ENCODE data around the gene LRRC27. TPM values are rescaled to one million over a fixed set of nuclear protein-coding genes. Genes with fewer than 3 reads are reported as not detected.

The LRRC27 gene
- total RNA-seq, 2 experiments from 2014 or later, result 3.5 to 3.8 TPM

DNA sequence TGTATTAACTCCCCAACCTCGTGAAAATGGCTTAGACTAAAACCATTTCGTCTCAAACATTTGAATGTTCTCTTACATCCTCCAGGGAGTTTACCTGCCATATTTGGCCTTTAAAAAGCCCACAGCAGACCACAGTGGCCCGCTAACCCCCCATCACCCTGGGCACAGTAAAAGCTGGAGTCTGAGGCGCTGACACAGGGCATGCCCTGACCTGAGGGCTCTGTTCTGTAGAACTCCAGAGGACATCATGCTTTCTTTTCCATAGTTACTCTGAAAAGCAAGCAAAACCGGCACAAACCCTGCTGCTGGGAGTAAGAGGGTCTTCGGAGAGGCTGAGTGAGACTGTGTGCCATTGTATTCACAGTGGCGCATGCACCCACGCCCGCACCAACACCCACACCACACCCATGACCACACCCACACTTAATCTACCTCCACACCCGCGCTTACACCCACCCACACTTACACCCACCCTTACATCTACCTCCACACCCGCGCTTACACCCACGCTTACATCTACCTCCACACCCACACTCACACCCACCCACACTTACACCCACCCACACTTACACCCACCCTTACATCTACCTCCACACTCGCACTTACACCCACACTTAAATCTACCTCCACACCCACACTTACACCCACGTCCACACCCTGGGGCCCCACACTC is 32.1 kb downstream of the LRRC27 start:
- DNase-seq, result no peak
- Mint-ChIP-seq H3K4me1 (no peaks in the 10 kb centered on the region), H3K36me3 (peaks cover 7% of the 10 kb centered on the region), H3K9me3 (peaks cover 7% of the 10 kb centered on the region), H3K4me3 (no peak overlapping the region), H3K27me3 (no peaks in the 10 kb centered on the region), H3K27ac (no peak overlapping the region)

DNA sequence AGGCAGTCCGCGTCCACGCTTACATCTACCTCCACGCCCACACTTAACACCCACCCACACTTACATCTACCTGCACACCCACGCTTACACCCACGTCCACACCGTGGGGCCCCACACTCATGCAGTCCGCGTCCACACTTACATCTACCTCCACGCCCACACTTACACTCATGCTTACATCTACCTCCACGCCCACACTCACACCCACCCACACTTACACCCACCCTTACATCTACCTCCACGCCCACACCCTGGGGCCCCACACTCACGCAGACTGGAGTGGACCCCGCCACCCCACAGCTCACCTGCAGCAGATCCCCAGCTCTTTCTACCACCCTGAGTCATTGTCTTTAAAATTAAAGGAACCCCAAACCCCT is 32.6 kb downstream of the LRRC27 start:
- Mint-ChIP-seq H3K4me1 (no peaks in the 10 kb centered on the region), H3K4me3 (no peak overlapping the region)

DNA sequence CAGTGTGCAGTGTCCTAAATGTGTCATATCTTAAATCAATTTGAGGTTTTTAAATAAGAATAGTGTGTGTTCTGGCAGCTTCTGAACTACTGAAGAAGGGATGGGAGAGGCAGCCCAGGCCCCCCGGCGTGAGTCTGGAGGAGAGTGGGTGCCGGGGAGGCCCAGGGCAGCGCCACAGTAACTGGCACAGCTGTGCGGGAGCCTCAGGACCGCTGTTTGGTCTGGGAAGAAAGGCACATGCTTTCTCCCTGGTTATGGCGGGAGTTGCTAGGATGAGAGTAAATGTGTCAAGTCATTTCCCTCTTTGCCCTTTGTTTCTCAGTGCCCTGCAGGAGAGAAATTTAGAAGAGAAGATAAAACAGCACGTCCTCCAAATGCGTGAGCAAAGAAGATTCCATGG is 33.1 kb downstream of the LRRC27 start:
- peak overlapping the region; percentile 43 for H3K27ac Mint-ChIP-seq
- no peaks in the 10 kb centered on the region for H3K4me1 Mint-ChIP-seq
- H3K4me3 Mint-ChIP-seq, result no peak overlapping the region
- H3K36me3 Mint-ChIP-seq, result peaks cover 7% of the 10 kb centered on the region
- peaks cover 7% of the 10 kb centered on the region for H3K9me3 Mint-ChIP-seq
- no peak for DNase-seq
- no peaks in the 10 kb centered on the region for H3K27me3 Mint-ChIP-seq

More for the DNA sequence above, 32.6 kb downstream of the LRRC27 start:
- peak overlapping the region; percentile 43 for H3K27ac Mint-ChIP-seq
- H3K9me3 Mint-ChIP-seq, result peaks cover 7% of the 10 kb centered on the region
- H3K36me3 Mint-ChIP-seq, result peaks cover 7% of the 10 kb centered on the region
- DNase-seq, result peak; percentile 41
- H3K27me3 Mint-ChIP-seq, result no peaks in the 10 kb centered on the region

DNA sequence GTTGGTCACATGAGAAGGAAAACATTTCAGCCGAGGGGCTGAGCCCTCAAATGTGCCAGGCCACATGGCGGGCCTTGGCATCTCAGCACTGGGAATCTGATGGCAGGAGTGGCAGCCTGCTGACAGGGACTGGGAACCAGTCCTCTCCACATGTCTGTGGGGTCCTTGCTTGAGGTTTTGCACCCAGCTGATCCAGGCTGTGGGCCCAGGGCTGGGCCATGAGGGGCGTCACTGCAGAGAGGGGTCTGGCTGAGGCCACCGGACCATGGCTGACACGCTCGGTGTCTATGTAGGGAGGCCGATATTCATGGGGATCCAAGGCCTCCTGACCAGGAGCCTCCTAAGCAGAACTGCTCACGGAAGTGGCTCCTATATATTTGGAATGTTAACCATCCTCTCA is 34.0 kb downstream of the LRRC27 start:
- no peak overlapping the region for H3K4me3 Mint-ChIP-seq
- DNase-seq, result no peak
- H3K27ac Mint-ChIP-seq, result no peak overlapping the region
- peaks cover 7% of the 10 kb centered on the region for H3K9me3 Mint-ChIP-seq
- H3K4me1 Mint-ChIP-seq, result no peaks in the 10 kb centered on the region
- no peaks in the 10 kb centered on the region for H3K27me3 Mint-ChIP-seq
- peaks cover 7% of the 10 kb centered on the region for H3K36me3 Mint-ChIP-seq

DNA sequence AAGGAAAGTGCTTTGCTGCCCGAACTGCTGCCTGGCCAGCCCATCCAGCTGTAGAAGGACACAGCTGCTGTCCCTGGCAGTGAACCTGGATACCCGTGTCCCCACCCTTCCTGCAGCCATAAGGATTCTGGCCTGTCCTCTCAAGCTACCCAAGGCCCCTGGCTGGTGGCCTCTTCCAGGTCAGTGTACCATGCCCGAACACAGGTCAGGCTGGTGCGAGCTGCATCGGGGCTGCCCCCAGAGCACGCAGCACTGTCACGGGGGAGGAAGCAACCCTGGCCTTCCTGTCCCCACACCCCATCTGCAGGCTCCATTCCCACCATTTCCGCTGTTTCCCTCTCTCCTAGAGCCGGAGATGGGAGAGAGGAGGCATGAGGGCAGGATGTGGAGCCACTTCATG is 34.5 kb downstream of the LRRC27 start:
- Mint-ChIP-seq H3K4me3 (no peak overlapping the region), H3K4me1 (no peaks in the 10 kb centered on the region), H3K9me3 (peaks cover 7% of the 10 kb centered on the region), H3K36me3 (peaks cover 7% of the 10 kb centered on the region), H3K27ac (no peak overlapping the region), H3K27me3 (no peaks in the 10 kb centered on the region)
- no peak for DNase-seq

DNA sequence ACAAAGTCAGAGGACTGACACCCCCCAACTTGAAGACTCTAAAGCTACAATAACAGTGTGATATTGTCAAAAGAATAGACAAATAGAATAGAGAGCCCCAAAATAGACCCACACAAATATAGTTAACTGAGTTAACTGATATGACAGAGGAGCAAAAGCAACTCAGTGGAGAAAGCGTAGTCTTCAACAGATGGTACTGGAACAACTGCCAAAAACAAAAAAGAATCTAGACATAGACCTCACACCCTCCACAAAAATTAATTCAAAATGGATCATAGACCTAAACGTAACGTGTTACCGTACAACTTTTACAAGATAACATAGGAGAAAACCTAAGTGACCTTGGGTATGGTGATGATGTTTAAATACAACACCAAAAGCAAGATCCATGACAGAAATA is 36.4 kb downstream of the LRRC27 start:
- peaks cover 7% of the 10 kb centered on the region for H3K9me3 Mint-ChIP-seq
- no peak for DNase-seq

DNA sequence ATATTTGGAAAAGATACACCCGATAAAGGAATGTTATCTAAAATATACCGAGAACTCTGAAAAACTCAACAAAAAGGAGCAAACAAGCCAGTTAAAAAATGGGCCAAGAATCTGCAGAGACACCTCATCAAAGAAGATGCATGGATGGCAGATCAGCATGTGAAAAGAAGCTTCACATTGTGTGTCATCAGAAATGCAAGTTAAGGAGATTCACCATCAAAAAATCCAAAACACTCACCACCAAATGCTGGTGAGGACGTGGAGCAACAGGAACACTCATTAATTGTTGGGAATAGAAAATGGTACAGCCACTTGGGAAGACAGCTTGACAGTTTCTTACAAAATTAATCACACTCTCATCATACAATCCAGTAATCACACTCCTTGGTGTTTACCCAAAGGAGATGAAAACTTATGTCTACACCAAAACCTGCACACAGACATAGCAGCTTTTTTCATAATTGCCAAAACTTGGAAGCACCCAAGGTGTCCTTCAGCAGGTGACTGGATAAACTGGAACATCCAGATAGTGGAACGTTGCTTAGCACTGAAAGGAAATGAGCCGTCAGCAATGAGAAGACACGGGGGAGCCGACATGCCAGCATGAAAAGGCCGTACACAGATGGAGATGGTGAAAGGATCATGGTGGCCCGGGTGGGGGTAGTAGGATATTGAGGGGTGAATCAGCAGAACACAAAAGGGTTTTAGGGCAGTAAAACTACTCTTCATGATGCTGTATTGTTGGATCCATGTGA is 37.1 kb downstream of the LRRC27 start:
- Mint-ChIP-seq H3K4me1 (peaks cover 4% of the 10 kb centered on the region), H3K27ac (no peak overlapping the region), H3K27me3 (no peaks in the 10 kb centered on the region), H3K36me3 (peaks cover 7% of the 10 kb centered on the region), H3K4me3 (no peak overlapping the region), H3K9me3 (peaks cover 7% of the 10 kb centered on the region)
- no peak for DNase-seq

More for the DNA sequence above, 36.4 kb downstream of the LRRC27 start:
- Mint-ChIP-seq H3K27ac (no peak overlapping the region), H3K36me3 (peaks cover 7% of the 10 kb centered on the region), H3K27me3 (no peaks in the 10 kb centered on the region), H3K4me3 (no peak overlapping the region), H3K4me1 (peaks cover 4% of the 10 kb centered on the region)

DNA sequence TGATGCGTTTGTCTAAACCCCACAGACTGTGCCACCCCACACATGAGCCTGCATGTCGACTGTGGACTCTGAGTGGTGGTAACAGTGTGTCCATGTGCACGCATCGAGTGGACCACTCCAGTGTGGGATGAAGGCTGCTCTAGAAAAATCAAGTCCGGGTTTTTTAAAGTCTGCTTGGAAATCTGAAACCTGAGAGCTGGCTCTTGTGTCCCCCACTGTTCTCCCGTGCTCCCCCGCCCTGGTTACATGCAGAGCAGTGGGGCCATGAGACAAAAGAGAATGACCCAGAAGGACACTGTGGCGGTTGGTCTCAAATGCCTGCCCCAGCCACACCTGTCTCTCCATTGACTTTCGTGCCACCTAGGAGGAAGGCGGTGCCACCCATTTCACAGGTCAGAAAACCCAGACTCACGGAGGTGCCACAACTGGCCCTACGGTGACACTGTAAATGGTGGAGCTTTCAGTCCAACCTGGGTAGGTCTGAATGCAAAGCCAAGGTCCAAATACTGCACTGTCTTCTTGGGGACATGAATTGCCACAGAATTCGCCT is 37.7 kb downstream of the LRRC27 start:
- Mint-ChIP-seq H3K36me3 (peaks cover 2% of the 10 kb centered on the region), H3K4me1 (peaks cover 4% of the 10 kb centered on the region), H3K9me3 (peaks cover 1% of the 10 kb centered on the region), H3K27me3 (no peaks in the 10 kb centered on the region), H3K4me3 (no peak overlapping the region), H3K27ac (no peak overlapping the region)
- no peak for DNase-seq

DNA sequence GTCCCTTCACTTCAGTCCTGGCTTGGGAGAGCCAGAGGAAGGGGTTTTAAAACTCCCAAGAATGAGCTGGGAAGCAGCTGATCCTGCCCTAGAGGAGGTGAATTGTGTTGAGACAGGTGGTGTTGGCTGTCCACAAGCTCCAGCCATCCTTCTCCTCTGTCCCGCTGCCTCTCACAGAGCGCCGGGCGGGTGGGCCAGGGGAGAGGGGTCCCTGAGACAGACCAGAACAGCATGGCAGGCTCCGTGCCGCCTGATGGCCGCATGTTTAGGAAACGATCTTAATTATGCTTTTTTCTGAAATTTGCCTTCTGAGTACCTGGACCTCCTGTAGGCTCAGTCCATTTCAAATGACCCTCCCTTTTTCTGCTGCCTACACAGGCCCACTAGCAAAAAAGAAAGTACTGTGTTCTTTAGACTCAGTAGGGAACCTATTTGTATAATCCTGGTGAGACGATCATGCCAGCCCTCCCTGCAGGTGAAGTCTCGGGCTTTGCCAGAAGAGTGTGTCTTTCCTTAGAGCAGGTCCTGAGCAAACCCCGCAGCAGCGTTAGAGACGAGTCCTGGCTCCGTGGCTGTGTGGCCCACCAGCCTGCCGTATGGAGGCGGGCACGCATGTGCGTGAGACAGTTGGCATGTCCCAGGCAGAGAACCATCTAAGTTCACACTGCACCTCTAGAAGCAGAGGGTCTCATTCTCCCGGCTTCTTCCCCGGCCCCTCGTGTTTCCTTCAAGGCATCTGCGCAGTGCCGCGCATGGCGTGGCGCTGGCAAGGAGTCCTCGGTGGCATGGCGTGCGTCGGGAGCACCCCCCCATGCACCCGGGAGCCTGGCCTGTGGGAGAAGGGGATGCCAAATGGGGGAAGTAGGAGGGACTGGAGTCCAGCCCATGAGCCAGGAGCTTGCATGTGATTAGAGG is 38.7 kb downstream of the LRRC27 start:
- H3K27me3 Mint-ChIP-seq, result no peaks in the 10 kb centered on the region
- H3K4me1 Mint-ChIP-seq, result peaks cover 4% of the 10 kb centered on the region
- DNase-seq, result no peak
- H3K36me3 Mint-ChIP-seq, result no peaks in the 10 kb centered on the region
- H3K27ac Mint-ChIP-seq, result no peak overlapping the region
- H3K4me3 Mint-ChIP-seq, result no peak overlapping the region
- no peaks in the 10 kb centered on the region for H3K9me3 Mint-ChIP-seq

DNA sequence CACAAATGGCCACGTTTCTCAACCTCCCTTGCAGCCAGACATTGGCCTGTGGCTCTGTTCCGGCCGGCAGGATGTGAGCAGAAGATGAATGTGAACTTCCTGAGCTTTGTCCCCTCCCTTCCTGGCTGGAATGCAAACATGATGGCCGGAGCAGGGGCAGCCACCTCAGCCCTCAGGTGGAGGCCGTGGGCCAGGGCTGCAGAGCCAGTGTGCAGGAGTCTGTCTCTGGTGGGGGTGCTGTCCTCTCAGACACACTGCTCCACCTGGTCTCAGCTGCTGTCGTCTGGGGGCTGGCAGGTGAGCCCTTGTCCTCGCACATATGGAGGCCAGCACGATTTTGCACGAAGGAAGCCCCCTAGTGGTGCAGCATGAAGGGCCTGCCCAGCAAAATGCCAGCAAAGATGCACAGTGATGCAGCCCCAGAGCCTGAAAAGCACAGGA is 39.7 kb downstream of the LRRC27 start:
- H3K36me3 Mint-ChIP-seq, result no peaks in the 10 kb centered on the region
- no peak overlapping the region for H3K27ac Mint-ChIP-seq
- no peak overlapping the region for H3K4me3 Mint-ChIP-seq
- H3K4me1 Mint-ChIP-seq, result peaks cover 4% of the 10 kb centered on the region
- H3K9me3 Mint-ChIP-seq, result no peaks in the 10 kb centered on the region
- peak; percentile 25 for DNase-seq
- no peaks in the 10 kb centered on the region for H3K27me3 Mint-ChIP-seq

DNA sequence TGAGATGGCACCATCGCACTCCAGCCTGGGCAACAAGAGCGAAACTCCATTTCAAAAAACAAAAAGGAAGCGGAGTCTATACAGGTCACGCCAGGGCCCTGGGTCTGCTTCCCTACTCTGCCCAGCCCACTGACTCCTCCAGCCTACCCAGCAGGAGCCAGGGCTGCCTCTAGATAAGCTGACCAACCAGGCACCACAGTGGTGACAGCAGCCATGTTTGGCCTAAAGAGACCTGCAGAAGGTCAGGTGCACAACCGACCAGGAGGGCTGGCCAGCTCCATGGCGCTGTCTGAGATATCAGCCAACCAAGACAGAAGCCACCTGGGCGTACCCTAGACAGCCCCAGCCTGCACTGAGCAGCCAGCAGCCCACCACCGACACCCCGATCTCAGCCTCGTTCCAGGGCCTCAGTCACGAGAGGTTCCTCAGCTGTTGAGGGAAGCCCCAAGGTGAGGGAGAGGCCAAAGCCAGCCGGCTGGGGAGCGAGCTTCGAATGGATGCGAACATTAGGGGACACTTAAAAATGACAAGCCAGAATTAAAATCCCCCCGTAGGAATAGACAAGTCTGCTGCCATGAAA is 40.6 kb downstream of the LRRC27 start:
- Mint-ChIP-seq H3K27ac (no peak overlapping the region), H3K27me3 (no peaks in the 10 kb centered on the region), H3K4me1 (peaks cover 4% of the 10 kb centered on the region), H3K4me3 (no peak overlapping the region), H3K9me3 (no peaks in the 10 kb centered on the region), H3K36me3 (no peaks in the 10 kb centered on the region)
- no peak for DNase-seq

DNA sequence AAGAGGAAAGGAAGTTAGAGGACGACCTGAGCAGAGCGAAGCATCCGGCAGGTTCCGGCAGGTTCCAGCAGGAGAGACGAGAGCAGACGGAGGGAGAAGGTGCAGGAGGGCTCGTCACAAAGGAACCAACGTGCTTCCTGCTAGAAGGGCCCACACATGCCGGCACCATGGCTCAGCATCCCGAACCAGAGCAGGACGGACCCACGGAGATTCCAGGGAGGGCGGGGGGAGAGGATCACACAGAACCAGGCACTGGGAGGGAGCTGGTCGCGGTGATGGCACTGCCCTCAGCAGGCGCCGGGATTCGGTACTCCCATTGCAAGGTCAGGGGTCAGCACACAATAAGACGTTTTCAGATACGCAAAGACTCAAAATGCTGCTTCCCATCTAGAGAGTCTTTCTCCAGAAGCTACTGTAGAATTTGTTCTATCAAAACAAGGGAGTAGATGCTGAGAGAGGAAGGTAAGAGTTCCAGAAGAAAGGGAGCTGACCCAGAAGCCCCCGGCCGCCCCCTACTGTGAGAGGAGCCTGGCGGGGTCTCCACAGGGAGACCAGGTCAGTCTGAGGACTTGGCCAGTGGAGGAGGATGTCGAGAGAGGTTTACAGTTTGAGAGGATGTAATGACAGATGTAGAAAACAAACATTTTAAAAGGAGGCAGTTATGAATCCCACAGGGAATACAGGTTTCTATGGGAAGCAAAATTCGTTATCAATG is 41.4 kb downstream of the LRRC27 start:
- Mint-ChIP-seq H3K4me3 (no peak overlapping the region), H3K36me3 (no peaks in the 10 kb centered on the region), H3K9me3 (no peaks in the 10 kb centered on the region), H3K27ac (no peak overlapping the region), H3K4me1 (peaks cover 4% of the 10 kb centered on the region), H3K27me3 (no peaks in the 10 kb centered on the region)
- no peak for DNase-seq

DNA sequence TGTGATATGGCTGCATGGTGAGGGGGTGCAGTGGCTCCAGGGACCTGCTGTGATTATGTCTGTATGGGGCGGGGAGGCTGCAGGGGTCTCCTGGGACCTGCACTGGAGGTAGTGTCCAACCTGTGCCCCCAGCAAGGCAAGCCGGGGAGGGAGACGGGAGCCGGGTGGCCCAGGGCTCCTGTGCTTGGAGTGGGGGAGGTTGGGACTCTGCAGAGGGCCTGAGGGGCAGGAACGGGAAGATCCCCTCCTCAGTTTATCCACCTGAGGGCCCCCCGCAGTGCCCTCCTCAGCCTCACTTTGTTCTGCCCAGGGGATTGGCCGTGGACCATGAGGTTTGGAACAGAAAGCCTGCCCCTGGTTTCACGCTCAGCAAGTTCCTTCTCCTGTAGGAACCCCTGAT is 42.2 kb downstream of the LRRC27 start:
- peaks cover 4% of the 10 kb centered on the region for H3K4me1 Mint-ChIP-seq
- no peaks in the 10 kb centered on the region for H3K9me3 Mint-ChIP-seq
- no peak for DNase-seq
- H3K36me3 Mint-ChIP-seq, result no peaks in the 10 kb centered on the region
- H3K4me3 Mint-ChIP-seq, result no peak overlapping the region
- no peaks in the 10 kb centered on the region for H3K27me3 Mint-ChIP-seq
- no peak overlapping the region for H3K27ac Mint-ChIP-seq

DNA sequence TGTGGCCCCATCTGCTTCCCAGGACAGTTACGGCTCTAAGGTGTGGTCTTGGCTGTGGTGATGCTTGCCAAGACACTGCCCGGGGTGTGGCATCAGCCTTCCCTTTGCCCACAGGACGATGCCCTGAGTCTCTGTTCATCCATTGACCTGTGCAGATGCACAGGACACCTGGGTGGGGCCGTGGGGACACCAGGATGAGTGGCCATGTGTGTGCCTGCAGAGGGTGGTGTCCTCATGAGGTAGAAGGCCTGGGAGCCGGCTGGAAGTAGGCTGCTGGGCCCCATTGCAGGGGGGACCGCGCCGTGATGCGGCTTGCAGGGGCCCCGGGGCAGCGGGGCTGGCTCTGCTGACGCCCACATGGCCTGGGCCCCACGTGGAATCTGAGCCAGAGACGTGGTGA is 42.6 kb downstream of the LRRC27 start:
- H3K4me1 Mint-ChIP-seq, result peaks cover 4% of the 10 kb centered on the region
- DNase-seq, result no peak

More for the DNA sequence above, 42.6 kb downstream of the LRRC27 start:
- Mint-ChIP-seq H3K27me3 (no peaks in the 10 kb centered on the region), H3K4me3 (no peak overlapping the region), H3K27ac (no peak overlapping the region), H3K9me3 (no peaks in the 10 kb centered on the region), H3K36me3 (no peaks in the 10 kb centered on the region)
